NCI-H146 (cell line): ENCODE measurements around the gene CATSPER3.

Source experiments
- DNase-seq: peaks from one replicate; lab custom pipeline; 2025; lab: John Stamatoyannopoulos, UW

The CATSPER3 gene

GRCh38 chr5:135041145-135041587, 73.5 kb downstream of the CATSPER3 start:
- DNase-seq = no peak

GRCh38 chr5:135041726-135042125, 74.0 kb downstream of the CATSPER3 start:
- no peak for DNase-seq

- DNase-seq = no peak
Measured at GRCh38 chr5:135042595-135042994, 74.9 kb downstream of the CATSPER3 start.

DNA sequence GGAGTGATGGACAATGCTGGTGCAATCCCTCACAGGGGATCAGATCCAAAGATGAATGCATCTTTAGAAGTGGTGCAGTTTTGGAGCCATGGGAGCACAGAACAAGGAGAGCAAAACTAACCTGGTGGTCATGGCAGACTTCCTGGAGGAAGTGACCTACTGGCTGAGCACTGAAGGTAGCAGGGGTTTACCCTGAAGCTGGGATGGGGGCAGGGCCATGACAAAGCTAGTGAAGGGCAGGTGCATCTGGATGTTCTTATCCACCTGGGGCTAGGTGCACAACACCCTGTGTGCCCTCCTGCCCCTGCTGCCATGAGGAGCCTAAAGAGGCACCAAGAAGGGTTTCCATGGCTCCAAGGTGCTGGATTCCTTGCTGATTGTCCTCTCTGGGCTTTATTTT, 77.8 kb downstream of the CATSPER3 start:
- no peak for DNase-seq

DNA sequence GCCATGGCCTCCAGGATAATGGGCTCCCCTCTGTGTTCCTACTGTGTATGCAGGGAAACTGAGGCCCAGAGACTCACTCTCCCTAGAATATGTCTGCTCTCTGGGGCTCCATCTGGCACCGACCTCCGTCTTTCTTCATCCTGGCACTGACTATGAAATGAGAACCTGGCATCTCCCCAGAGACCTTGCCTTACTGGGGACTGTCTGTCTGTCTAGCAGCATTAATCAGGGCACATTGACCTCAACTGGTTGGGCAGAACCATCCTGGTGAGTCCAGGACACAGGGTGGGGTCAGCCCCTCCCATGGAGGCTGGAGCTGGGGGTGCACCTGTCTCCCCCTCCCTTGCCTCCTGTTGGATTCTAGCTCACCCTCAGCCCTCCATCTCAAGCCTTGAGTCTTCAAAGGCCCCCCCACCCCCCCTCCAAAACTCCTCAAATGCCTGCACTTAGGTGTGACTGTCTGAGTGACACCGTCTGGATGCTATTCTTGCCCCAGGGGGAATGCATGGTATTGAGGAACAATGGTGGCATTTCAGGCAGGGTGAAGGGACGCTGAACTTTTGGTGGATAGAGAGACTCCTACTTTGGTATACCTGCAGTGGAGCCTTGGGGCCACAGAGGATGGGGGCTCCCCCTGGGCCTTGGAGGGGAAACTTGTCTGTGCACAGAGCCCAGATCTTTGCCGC, 79.1 kb downstream of the CATSPER3 start:
- no peak for DNase-seq

GRCh38 chr5:135047347-135047695, 79.6 kb downstream of the CATSPER3 start:
- no peak for DNase-seq

- DNase-seq = no peak
Measured at GRCh38 chr5:135048286-135048685, 80.6 kb downstream of the CATSPER3 start.

DNA sequence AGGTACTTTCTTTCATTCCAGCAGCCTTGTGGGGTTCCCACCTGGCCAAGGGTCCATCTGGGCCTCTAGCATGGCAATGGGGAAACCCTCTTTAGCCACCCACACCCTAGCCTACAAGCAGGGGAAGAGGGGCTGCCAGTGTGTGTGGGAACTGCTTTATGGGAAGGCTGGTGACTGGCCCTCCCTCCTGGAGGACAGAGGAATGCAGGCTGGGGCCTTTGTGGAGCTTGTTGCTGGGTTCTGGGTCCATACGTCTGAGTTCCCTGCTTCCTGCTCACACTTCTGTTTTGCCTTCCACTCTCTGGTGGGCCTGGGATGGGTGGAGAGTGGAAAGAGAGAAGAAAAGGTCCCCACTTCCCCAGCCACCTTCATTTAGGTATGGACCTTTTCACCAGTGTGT, 81.2 kb downstream of the CATSPER3 start:
- DNase-seq = no peak

DNA sequence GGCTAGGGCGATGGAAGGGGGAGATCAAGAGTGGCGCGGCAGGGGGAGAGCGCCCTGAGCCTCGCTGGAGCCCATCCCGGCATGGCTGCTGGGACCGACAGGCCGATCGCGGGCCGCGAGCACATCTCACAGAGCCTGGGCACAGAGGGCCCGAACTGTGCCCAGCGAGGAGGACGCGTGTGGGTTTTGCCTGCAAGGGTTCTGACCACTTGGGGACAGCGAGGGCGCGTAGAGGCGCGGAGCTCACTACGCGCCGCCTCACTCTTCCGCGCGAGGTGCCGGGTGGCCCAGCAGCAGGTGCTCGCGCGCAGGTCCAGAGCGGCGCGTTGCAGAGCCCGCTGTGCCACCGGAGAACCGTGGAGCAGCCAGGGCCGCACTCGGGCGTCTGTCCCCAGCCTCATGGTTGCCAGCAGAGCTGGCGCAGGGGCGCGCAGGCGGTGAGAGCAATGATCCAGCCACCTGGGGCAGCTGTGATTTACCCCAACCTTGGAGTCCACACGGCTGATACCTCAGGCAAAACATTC, 82.6 kb downstream of the CATSPER3 start:
- no peak for DNase-seq

- no peak for DNase-seq
Measured at GRCh38 chr5:135051399-135051798, 83.7 kb downstream of the CATSPER3 start.

- DNase-seq = no peak
Measured at GRCh38 chr5:135051872-135052271, 84.2 kb downstream of the CATSPER3 start.

DNA sequence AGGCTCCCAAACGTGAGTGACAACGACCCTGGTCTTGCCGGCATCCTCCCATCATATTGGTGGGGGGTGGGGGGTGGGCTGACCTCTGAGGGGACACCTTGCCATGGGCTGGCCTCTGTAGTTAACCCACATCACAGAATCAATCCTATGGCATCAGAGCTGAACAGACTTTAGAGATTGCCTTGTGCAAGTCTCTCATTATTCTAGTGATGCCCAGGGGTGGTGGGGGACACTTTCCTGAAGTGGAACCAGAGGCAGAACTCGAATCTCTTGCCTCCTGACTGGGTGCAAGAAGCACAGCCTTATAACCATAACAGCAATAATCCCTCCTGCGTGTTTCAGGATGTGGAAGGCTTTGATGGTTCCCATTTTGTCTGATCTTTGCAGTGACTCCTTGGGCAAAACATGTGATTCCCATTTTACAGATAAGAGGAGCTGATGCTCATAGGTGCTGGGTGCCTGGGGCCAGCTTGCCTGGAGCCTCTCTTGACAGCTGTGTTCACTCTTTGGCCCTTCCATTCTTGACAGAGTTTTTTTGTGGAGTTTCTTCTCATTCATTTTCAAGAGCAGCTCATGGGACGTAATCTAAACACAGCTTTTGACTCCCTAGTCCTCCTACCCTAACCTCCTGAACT, 84.9 kb downstream of the CATSPER3 start:
- DNase-seq = no peak

DNA sequence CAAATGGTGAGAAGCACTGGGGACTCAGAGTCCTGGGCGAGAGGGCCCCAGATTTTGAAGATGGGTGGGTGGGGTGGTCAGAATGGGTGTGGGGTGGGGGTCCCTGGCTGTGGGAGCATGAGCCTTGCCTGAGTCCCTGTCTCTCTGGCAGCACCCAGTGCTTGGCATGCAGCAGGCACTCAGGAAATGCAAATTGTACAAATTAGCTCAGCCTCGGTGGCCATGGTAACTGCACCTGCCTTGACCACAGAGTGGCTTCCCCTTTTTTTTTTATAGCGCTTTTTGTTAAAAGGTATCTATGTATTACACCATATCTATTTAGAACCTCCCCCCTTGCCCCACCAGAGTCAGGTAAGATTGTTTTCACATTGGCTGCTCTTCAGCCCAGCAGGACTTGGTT, 85.6 kb downstream of the CATSPER3 start:
- peak; percentile 53 for DNase-seq

GRCh38 chr5:135053989-135054388, 86.3 kb downstream of the CATSPER3 start:
- peak; percentile 38 for DNase-seq

DNA sequence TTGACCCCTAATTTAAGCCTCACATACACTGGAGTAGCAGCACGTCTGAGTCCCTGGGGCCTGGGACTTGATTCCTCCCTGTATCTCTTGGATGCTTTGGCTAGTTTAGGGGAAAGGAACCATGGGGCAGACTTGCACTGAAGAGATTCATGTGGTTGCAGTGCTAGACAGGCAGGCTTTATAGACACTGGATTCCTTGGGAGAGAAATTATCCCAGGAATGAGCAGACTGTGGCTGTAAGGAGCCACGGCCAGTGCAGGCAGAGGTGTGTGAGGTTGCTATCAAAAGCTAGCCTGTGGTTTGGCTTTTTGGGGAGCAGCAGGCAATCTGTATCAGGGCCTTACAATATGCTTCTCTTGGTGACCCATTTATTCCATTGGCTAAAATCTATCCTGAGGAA, 86.8 kb downstream of the CATSPER3 start:
- DNase-seq = no peak

GRCh38 chr5:135055396-135055795, 87.7 kb downstream of the CATSPER3 start:
- DNase-seq = no peak

GRCh38 chr5:135056316-135057030, 88.8 kb downstream of the CATSPER3 start:
- no peak for DNase-seq

- DNase-seq = no peak
Measured at GRCh38 chr5:135057233-135057632, 89.5 kb downstream of the CATSPER3 start.

- DNase-seq = no peak
Measured at GRCh38 chr5:135058331-135058732, 90.6 kb downstream of the CATSPER3 start.

DNA sequence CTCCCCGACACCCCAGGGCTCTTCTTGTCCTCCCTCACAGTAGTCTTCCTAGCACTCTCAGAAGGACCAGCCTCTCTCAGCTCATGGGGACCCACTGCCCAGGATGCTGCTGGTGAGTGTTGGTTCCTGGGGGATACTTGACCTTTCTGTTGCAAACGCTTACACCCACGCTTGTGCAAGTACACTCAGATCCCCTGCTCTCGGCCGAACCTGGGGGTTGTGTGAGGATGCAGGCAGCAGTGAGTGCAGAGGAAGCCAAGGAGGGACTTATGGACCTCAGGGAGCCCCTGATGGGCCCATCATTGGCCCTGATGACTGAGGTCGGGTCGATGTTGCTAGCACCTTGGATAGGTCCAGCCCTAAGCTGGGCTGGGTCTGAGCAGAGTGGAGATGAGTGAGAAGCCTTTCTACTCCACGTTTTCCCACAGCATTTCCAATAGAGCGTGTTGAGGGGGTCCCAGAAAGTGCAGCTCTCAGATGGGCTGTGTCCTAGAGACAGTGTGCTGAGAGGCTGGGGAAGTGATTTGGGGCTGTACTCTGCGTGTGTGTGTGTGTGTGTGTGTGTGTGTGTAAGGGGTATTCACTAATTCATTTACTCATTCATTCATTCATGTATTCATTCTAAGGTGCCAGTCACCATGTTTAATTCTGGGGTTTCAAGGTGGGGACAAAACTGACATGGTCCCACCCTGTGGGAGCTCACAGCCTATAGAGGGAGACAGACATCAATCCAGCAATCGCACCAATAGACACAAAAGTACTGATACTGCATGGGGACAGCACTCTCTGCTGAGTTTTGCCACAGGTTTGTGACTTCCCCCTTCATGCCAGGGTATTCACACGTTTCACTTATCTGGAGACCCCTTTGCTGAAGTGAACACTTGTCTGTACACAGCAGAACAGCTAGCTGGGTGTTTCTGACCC, 91.6 kb downstream of the CATSPER3 start:
- DNase-seq = no peak

DNA sequence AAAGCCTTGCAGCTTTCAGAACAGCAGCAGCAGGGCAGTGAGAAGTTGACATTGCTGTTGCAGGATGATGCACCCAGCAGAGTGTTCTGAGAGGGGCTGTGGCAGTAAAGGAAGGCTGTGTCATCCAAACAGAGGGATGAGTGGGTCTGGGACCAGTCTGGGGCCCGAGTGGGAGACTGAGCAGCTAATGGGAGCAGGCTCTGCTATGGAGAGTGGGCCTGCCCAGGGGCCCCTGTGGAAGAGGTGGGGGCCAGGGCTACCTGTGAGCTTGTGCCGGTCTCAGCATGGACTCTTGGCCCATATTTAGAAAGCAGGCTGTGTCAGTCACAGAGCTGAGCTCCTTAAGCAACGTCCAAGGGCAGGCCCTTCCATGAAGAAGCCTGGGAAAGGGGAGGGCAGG, 92.3 kb downstream of the CATSPER3 start:
- no peak for DNase-seq

DNA sequence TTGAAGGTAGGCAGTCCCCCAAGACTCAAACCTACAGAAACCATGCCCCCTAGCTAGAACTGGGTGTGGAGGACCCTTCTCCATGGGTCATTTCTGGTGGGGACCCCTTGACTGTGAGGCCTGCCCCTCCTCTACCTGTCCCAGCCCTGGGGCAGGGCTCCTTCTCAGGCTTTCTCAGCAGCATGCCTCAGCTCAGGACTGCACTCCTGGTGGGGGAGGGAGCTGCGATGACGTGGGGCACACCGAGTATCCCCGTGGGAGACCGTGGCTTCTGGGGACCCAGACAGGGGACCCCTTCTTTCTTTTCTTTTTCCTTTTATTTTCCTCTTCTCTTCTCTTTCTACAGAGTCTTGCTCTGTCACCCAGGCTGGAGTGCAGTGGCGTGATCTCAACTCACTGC, 93.3 kb downstream of the CATSPER3 start:
- no peak for DNase-seq
